ENCODE data around the gene CAMP. TPM values are rescaled to one million over a fixed set of nuclear protein-coding genes. Genes with fewer than 3 reads are reported as not detected.

The CAMP gene
- total and polyA plus RNA-seq, 8 donors: 0.93 to 3.1 (median 1.3) TPM

DNA sequence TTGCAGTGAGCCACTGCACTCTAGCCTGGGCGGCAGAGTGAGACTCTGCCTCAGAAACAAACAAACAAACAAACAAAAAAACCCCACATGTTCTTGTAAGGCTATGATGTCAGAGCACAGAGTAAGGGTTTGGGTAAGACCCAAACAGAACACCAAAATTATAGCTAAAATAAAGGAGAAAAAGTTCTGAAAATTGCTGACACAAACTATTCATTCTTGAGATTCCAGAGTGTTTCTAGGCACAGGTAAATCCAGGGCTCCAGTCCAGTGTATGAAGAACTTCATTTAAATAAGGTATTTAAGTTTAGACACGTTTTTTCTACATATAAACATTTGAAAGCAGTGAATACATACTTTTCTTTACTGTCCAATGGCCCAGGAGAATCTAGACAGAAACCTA, 39.0 kb upstream of the CAMP start:
- TF ChIP-seq, protein P1, sequence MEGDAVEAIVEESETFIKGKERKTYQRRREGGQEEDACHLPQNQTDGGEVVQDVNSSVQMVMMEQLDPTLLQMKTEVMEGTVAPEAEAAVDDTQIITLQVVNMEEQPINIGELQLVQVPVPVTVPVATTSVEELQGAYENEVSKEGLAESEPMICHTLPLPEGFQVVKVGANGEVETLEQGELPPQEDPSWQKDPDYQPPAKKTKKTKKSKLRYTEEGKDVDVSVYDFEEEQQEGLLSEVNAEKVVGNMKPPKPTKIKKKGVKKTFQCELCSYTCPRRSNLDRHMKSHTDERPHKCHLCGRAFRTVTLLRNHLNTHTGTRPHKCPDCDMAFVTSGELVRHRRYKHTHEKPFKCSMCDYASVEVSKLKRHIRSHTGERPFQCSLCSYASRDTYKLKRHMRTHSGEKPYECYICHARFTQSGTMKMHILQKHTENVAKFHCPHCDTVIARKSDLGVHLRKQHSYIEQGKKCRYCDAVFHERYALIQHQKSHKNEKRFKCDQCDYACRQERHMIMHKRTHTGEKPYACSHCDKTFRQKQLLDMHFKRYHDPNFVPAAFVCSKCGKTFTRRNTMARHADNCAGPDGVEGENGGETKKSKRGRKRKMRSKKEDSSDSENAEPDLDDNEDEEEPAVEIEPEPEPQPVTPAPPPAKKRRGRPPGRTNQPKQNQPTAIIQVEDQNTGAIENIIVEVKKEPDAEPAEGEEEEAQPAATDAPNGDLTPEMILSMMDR (IDR thresholded peaks at IDR 0.05): no peak
- Histone ChIP-seq H3K27ac (no peak overlapping the region), H3K36me3 (peaks cover 0 to 7% of the 10 kb centered on the region in 2 donors), H3K4me3 (no peak overlapping the region), H3K4me1 (peaks cover 15 to 18% of the 10 kb centered on the region in 2 donors), H3K9me3 (no peaks in the 10 kb centered on the region), H3K27me3 (no peaks in the 10 kb centered on the region)
- intact Hi-C loops (cut with DNase I): no loop called here
- no peak for ATAC-seq
- DNase-seq: no peak

DNA sequence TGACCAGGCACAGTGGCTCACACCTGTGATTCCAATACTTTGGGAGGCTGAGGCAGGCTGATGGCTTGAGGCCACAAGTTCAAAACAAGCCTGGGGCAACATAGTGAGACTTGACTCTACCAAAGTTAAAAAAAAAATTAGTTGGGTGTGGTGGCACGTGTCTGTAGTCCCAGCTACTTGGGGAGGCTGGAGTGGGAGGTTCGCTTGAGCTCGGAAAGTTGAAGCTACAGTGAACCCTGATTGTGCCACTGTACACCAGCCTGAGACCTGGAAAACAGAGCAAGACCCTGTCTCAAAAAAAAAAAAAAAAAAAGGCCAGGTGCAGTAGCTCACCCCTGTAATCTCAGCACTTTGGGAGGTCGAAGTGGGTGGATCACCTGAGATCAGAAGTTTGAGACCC, 38.2 kb upstream of the CAMP start:
- Histone ChIP-seq H3K27ac (no peak overlapping the region), H3K9me3 (no peaks in the 10 kb centered on the region), H3K4me3 (no peak overlapping the region), H3K4me1 (peaks cover 15 to 18% of the 10 kb centered on the region in 2 donors), H3K27me3 (no peaks in the 10 kb centered on the region), H3K36me3 (peaks cover 0 to 7% of the 10 kb centered on the region in 2 donors)
- TF ChIP-seq, protein P1 (IDR thresholded peaks at IDR 0.05): no peak
- ATAC-seq: no peak
- intact Hi-C loops (cut with DNase I): no loop called here
- DNase-seq: no peak

DNA sequence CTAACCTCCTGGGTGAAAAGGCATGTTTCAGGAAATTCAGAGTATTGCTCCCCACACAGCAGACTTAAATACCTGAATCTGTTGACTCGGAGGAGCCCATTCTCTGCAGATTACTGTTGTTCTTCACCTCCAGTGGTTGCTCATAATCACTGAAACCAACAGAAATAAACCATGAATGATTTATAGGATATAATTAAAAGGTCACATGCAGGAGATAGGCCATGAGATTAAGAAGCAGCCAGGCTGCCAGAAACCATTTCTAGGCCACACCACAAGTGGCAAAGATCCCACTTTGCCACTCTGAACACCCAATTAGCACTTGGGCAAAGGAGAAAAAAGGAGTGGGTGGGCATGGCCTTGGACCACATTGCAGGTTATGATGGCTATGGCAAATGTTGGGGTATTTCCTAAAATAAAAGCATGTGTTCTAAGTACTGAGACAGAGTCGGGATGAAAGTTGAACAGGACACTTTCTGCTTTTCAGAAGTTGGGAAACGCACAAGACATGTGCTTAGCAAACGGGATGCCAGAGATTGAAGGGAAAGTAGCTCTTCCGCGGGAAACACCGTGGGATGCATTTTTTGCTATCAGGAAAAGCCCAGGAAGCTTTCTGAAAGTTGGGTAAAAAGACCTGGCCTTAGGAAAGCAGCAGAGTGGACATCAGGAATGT, 36.5 kb upstream of the CAMP start:
- ATAC-seq: no peak
- TF ChIP-seq, protein P1 (IDR thresholded peaks at IDR 0.05): no peak
- peaks cover 10 to 18% of the 10 kb centered on the region in 2 donors for H3K4me1 ChIP-seq
- H3K27ac ChIP-seq: no peak overlapping the region
- H3K36me3 ChIP-seq: peaks cover 0 to 7% of the 10 kb centered on the region in 2 donors
- no peaks in the 10 kb centered on the region for H3K9me3 ChIP-seq
- H3K27me3 ChIP-seq: no peaks in the 10 kb centered on the region
- intact Hi-C loops (cut with DNase I): no loop called here
- H3K4me3 ChIP-seq: peak overlapping the region in 1 of 2 donors; percentile 85
- no peak for DNase-seq

DNA sequence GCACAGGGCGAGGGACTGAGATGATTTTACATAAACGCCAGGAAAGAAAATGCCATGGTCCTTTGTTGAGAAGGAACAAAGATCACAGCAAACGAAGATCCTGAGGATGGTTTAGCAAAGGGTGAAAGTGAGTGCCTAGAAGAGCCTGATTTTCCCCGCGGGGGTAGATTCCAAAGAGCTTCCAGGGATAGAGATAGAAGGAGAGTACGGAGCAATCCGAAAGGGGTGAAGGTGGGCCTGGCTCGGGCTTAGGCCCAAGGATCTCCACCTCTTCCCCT, 36.1 kb upstream of the CAMP start:
- intact Hi-C loops (cut with DNase I): no loop called here
- Histone ChIP-seq H3K9me3 (no peaks in the 10 kb centered on the region), H3K4me3 (peak overlapping the region; percentile 79 to 85), H3K4me1 (peaks cover 10 to 18% of the 10 kb centered on the region in 2 donors), H3K27me3 (no peaks in the 10 kb centered on the region), H3K27ac (no peak overlapping the region), H3K36me3 (peaks cover 0 to 6% of the 10 kb centered on the region in 2 donors)
- TF ChIP-seq, protein P1 (IDR thresholded peaks at IDR 0.05): no peak
- DNase-seq: no peak
- no peak for ATAC-seq

DNA sequence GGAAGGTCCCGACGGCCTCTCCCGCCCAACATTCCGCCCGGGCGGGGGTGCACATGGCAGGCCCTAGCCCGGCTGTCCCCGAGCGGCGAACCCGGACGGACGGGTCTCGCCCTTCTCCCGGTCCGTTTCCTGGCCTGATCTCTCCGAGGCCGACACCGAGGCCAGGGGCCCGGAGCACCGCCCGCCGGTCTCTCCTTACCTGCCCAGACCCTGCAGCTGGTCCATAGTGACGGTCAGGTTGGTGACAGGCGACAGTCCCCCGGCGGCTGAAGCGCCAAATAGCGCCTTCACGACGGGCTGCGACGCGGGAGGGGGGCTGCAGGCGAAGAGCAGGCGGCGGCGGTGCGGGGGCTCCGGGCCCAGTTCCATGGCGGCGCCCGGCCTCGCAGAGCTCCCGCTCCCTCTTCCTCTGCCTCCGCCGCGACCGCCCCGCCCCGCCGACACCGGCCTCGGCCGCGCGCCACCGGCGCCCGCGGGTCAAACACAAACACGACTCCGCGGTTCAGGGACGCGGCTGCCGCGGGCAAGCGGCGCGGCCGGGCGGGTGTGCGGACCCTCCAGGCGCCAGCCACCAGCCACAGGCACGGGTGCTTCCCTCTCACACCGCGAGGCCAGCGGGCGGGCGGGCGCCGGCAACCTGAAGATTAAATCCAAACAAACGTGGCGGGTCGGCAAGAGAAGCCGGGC, 35.6 kb upstream of the CAMP start:
- intact Hi-C loops (cut with DNase I): no loop called here
- Histone ChIP-seq H3K4me3 (peak overlapping the region; percentile 79 to 85), H3K4me1 (peaks cover 10 to 18% of the 10 kb centered on the region in 2 donors), H3K27me3 (no peaks in the 10 kb centered on the region), H3K9me3 (no peaks in the 10 kb centered on the region), H3K27ac (peak overlapping the region in 1 of 2 donors; percentile 37), H3K36me3 (peaks cover 0 to 1% of the 10 kb centered on the region in 2 donors)
- DNase-seq (peak in 1 of 4 donors; percentile 91), ATAC-seq (peak; percentile 54)
- TF ChIP-seq, protein P1 (IDR thresholded peaks at IDR 0.05): no peak
